NT2/D1 (cell line): ENCODE measurements around the gene S1PR2.

Experiments
- SUZ12 ChIP-seq: IDR thresholded peaks from 2 replicates; pipeline ENCODE4 v1.6.1; 2011; ENCODE audit not compliant: insufficient read length, insufficient read depth; ENCODE audit errors: extremely low read depth
- YY1 ChIP-seq: IDR thresholded peaks from 2 replicates; pipeline ENCODE4 v1.6.1; 2011; ENCODE audit not compliant: insufficient read length, insufficient read depth
- ZNF274 ChIP-seq: IDR thresholded peaks from 2 replicates; pipeline ENCODE4 v1.6.1; 2011; ENCODE audit warnings: mild to moderate bottlenecking, low read depth, low read length

GRCh38 chr19:10187315-10187714, 43.8 kb downstream of the S1PR2 start:
- no peak for TF ChIP-seq YY1
- TF ChIP-seq SUZ12: no peak
- no peak for TF ChIP-seq ZNF274
